IPS-18c (cell line): ENCODE results near the gene RCCD1.

ENCODE experiments used
- H3K4me3 ChIP-seq: 2 replicates; pipeline ENCODE4 v1.7.0; 2013; ENCODE audit warnings: low read depth, mild to moderate bottlenecking, low read length, moderate library complexity; ENCODE audit not compliant: insufficient read depth
- H3K9me3 ChIP-seq: one replicate; pipeline ENCODE4 v1.6.1; 2013; ENCODE audit warnings: mild to moderate bottlenecking, low read length, moderate library complexity; ENCODE audit not compliant: control insufficient read depth, insufficient read depth

RCCD1 gene

GRCh38 chr15:90981681-90982080 is 27.0 kb downstream of the RCCD1 start:
- Histone ChIP-seq H3K9me3 (peaks cover 2% of the 10 kb centered on the region), H3K4me3 (no peak overlapping the region)

DNA sequence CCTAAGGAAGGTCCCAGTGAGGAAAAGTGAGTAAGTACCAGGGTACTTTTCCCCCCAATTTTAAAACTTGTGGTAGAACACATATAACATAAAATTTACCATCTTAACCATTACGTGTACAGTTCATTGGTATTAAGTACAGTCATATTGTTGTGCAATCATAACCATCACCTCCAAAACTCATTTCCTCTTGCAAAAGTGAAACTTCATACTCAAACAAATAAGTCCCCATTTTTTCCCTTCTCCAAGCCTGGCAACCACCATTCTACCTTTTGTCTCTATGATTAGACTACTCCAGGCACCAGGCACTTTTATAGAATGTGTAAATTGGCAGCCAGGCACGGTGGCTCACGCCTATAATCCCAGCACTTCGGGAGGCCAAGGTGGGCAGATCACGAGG is 27.5 kb downstream of the RCCD1 start:
- Histone ChIP-seq H3K9me3 (peaks cover 2% of the 10 kb centered on the region), H3K4me3 (no peak overlapping the region)

- H3K4me3 ChIP-seq: no peak overlapping the region
Measured at GRCh38 chr15:90986790-90987507, 32.3 kb downstream of the RCCD1 start.

GRCh38 chr15:90987561-90988141 is 33.0 kb downstream of the RCCD1 start:
- Histone ChIP-seq H3K4me3 (no peak overlapping the region), H3K9me3 (no peaks in the 10 kb centered on the region)

More at GRCh38 chr15:90986790-90987507, 32.3 kb downstream of the RCCD1 start:
- H3K9me3 ChIP-seq: no peaks in the 10 kb centered on the region

DNA sequence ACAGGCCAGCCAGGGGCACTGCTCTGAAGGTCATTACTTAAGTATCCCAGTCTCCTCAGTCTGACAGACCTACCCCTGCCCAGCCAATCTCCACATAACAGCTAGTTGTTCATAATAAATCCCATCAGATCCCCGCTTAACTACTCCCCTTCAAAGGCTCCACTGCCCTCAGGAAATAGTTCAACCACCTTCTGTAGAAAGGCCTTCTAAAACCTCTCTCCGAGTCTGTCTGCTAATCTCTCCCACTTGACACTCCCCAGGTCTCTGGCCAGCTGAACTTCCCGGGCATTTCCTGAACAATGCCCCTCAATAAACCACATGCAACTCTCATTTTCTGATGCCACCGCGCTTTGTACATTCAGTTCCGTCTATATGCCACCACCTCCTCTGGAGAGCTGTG is 33.6 kb downstream of the RCCD1 start:
- Histone ChIP-seq H3K4me3 (no peak overlapping the region), H3K9me3 (no peaks in the 10 kb centered on the region)

DNA sequence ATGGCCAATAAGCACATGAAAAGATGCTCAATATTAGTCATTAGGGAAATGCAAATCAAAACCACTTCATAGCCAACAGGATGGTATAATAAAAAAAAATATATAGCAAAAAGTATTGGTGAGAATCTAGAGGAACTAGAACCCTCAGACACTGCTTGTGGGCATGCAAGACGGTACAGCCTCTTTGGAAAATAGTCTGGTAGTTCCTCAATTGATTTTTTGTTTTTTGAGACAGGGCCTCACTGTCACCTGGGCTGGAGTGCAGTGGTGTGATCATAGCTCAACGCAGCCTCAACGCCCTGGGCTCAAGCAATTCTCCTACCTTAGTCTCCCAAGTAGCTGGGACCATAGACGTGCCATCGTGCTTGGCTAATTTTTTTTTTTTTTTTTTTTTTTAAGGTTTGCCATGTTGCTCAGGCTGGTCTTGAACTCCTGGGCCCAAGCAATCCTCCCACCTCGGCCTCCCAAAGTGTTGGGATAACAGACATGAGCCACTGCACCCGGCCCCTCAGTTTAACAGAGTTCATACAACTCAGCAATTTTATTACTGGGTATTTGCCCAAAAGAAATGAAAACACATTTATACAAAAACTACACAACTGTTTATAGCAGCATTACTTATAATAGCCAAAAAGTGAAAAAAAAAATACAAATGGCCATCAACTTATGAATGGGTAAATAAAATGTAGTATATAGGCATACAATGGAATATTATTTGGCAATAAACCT is 34.5 kb downstream of the RCCD1 start:
- Histone ChIP-seq H3K9me3 (no peaks in the 10 kb centered on the region), H3K4me3 (no peak overlapping the region)

- Histone ChIP-seq H3K4me3 (no peak overlapping the region), H3K9me3 (no peaks in the 10 kb centered on the region)
Measured at GRCh38 chr15:90990446-90990845, 35.8 kb downstream of the RCCD1 start.

- Histone ChIP-seq H3K4me3 (no peak overlapping the region), H3K9me3 (no peaks in the 10 kb centered on the region)
Measured at GRCh38 chr15:90991587-90992285, 37.1 kb downstream of the RCCD1 start.

GRCh38 chr15:90994059-90994416 is 39.4 kb downstream of the RCCD1 start:
- Histone ChIP-seq H3K9me3 (no peaks in the 10 kb centered on the region), H3K4me3 (peak overlapping the region; percentile 96)

- Histone ChIP-seq H3K4me3 (peak within 1 kb of the TSS; percentile 96), H3K9me3 (no peaks in the 10 kb centered on the region)
Measured at GRCh38 chr15:90994417-90995311, 40.0 kb downstream of the RCCD1 start, which contains the start of gene PRC1. PRC1 (minus strand) TSS chr15:90994535; CDS start chr15:90994417, 118 bp downstream.

DNA sequence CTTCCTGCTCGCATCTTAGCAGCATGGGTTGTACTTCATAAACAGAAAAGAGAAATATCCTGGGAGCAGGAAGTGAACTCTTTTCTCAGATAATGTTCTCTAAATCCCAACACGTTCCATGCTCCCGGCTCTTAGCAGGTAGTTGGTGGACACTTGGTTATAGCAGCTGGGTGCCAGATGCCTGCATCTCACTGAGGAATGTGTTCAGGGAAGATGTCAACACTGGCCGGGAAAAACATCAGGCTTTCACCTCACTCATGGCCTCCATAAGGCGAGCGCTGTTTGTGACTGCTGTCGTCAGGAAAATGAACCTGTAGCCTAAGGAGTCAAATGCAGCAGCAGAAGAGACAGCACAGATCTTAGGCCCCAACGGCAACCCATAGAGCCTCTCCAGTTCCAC is 44.1 kb downstream of the RCCD1 start:
- Histone ChIP-seq H3K9me3 (no peaks in the 10 kb centered on the region), H3K4me3 (no peak overlapping the region)

DNA sequence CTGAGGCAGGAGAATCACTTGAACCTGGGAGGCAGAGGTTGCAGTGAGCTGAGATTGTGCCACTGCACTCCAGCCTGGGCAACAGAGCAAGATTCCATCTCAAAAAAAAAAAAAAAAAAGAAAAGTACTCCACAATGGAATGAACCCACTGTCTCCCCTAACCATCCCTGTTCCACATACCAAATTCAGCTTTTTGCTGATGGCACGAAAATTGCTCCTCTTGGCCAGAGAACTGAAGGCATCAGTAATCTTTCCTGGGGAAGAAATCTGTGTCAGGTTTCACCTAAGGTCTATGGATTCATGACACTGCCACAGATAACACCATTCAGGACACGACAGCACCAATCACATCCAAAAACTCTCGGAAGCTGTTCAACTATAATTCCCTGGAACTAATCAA is 46.5 kb downstream of the RCCD1 start:
- Histone ChIP-seq H3K4me3 (no peak overlapping the region), H3K9me3 (no peaks in the 10 kb centered on the region)

DNA sequence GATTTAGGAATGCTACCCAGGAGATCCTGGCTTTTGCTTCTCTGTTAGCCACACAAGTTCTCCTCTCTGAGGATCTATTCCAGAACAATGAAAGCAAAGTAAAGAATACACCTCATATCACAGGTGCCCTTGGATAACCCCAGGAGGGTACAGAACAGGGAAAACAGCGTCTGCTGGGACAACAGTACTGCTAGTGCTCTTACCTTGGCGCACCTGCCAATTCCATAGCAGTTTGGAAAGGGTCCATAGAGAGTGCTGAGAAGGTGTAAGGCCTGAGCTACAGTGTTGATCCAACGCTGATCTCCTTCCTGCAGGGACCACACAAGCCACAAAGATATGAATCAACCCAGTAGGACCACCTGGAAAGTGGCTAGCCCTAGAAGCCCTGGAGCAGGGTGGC is 52.6 kb downstream of the RCCD1 start:
- no peaks in the 10 kb centered on the region for H3K9me3 ChIP-seq
- H3K4me3 ChIP-seq: no peak overlapping the region
